ENCODE data around the gene CUBN.

DNA sequence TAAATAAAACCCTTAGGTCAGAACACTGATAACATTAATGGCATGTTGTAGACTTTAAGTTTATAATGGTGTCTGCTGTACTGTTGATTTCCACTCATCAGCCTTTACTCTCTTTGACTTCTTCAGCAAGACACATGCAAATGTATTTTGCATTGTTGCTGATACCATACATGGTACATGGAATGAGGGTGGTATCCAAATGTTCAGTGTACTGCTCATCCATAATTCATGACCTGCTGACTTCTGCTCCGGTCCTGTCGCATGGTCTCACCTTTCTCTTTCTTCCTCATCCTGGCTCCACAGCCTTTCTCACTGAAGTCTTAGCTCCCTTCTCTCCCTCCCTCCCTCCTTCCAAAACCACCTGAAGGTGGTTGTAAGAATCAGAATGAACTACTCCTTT, 4.7 kb upstream of the CUBN start:
- TF ChIP-seq, protein P1, sequence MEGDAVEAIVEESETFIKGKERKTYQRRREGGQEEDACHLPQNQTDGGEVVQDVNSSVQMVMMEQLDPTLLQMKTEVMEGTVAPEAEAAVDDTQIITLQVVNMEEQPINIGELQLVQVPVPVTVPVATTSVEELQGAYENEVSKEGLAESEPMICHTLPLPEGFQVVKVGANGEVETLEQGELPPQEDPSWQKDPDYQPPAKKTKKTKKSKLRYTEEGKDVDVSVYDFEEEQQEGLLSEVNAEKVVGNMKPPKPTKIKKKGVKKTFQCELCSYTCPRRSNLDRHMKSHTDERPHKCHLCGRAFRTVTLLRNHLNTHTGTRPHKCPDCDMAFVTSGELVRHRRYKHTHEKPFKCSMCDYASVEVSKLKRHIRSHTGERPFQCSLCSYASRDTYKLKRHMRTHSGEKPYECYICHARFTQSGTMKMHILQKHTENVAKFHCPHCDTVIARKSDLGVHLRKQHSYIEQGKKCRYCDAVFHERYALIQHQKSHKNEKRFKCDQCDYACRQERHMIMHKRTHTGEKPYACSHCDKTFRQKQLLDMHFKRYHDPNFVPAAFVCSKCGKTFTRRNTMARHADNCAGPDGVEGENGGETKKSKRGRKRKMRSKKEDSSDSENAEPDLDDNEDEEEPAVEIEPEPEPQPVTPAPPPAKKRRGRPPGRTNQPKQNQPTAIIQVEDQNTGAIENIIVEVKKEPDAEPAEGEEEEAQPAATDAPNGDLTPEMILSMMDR (IDR thresholded peaks at IDR 0.05) = no peak
- no peak for TF ChIP-seq POLR2A (IDR thresholded peaks at IDR 0.05)
- TF ChIP-seq POLR2AphosphoS5 (IDR thresholded peaks at IDR 0.05) = no peak
- no peak for TF ChIP-seq EP300 (IDR thresholded peaks at IDR 0.05)
